ENCODE data around the gene SLTM. TPM values are rescaled to one million over a fixed set of nuclear protein-coding genes. Genes with fewer than 3 reads are reported as not detected.

Gene SLTM
- total RNA-seq, 2 experiments from 2014 or later: 183 to 189 TPM

GRCh38 chr15:58924327-58924726, 9.2 kb downstream of the SLTM start:
- TF ChIP-seq CTCF (IDR thresholded peaks at IDR 0.05): no peak
- H3K9me3 ChIP-seq (ENCODE audit: control insufficient read depth in 1 of 2, insufficient read depth in 1 of 2, low read length in 2 of 2): no peaks in the 10 kb centered on the region
- peaks cover 56% of the 10 kb centered on the region for H3K36me3 ChIP-seq (ENCODE audit: insufficient read depth, low read length)
- DNase-seq (no peak), ATAC-seq (ENCODE audit: poor library complexity) (no peak)
- Mint-ChIP-seq H3K27me3 (no peaks in the 10 kb centered on the region), H3K4me1 (ENCODE audit: low read depth) (peaks cover 41% of the 10 kb centered on the region), H3K36me3 (ENCODE audit: low read depth) (peaks cover 77% of the 10 kb centered on the region), H3K4me3 (no peak overlapping the region), H3K9me3 (no peaks in the 10 kb centered on the region), H3K27ac (no peak overlapping the region)
- peaks cover 14% of the 10 kb centered on the region for H3K4me1 ChIP-seq (ENCODE audit: insufficient read depth, low read length)
- intact Hi-C loops (cut with DNase I, micrococcal nuclease): no loop called here
- H3K27me3 ChIP-seq (ENCODE audit: control insufficient read depth in 1 of 2, insufficient read depth in 2 of 2, low read length in 2 of 2): no peaks in the 10 kb centered on the region
- POLR2A ChIA-PET: interaction anchor here (1.0 to 2.0 kb wide), 2 partner anchors 13 to 21 kb away, joined by 4 read pairs; no protein-coding TSS in a partner anchor
- H3K27ac ChIP-seq (ENCODE audit: low read depth in 1 of 2, low read length in 2 of 2): no peak overlapping the region
- no peak overlapping the region for H3K4me3 ChIP-seq (ENCODE audit: low read length)
- CTCF ChIA-PET: interaction anchor here (0.7 kb wide), 1 partner anchor 661 kb away, joined by 6 read pairs; no protein-coding TSS in a partner anchor

- no peak for TF ChIP-seq CTCF (IDR thresholded peaks at IDR 0.05)
- ATAC-seq (ENCODE audit: poor library complexity): no peak
- H3K9me3 Mint-ChIP-seq: no peaks in the 10 kb centered on the region
- no peaks in the 10 kb centered on the region for H3K27me3 ChIP-seq (ENCODE audit: control insufficient read depth in 1 of 2, insufficient read depth in 2 of 2, low read length in 2 of 2)
- no peak overlapping the region for H3K4me3 Mint-ChIP-seq
- intact Hi-C loops (cut with DNase I, micrococcal nuclease): no loop called here
- no peak overlapping the region for H3K27ac ChIP-seq (ENCODE audit: low read depth in 1 of 2, low read length in 2 of 2)
- peaks cover 74% of the 10 kb centered on the region for H3K36me3 Mint-ChIP-seq (ENCODE audit: low read depth)
- no peaks in the 10 kb centered on the region for H3K27me3 Mint-ChIP-seq
- ChIA-PET POLR2A (interaction anchor here (0.6 to 2.0 kb wide), 2 partner anchors 21 to 1025 kb away, joined by 4 read pairs; no protein-coding TSS in a partner anchor), CTCF (interaction anchor here (0.6 to 1.1 kb wide), 4 partner anchors 8 to 661 kb away, joined by 3 to 6 read pairs (median 4); no protein-coding TSS in a partner anchor)
- no peak overlapping the region for H3K4me3 ChIP-seq (ENCODE audit: low read length)
- peaks cover 41% of the 10 kb centered on the region for H3K4me1 Mint-ChIP-seq (ENCODE audit: low read depth)
- no peak overlapping the region for H3K27ac Mint-ChIP-seq
- no peak for DNase-seq
- peaks cover 56% of the 10 kb centered on the region for H3K36me3 ChIP-seq (ENCODE audit: insufficient read depth, low read length)
- no peaks in the 10 kb centered on the region for H3K9me3 ChIP-seq (ENCODE audit: control insufficient read depth in 1 of 2, insufficient read depth in 1 of 2, low read length in 2 of 2)
- H3K4me1 ChIP-seq (ENCODE audit: insufficient read depth, low read length): peaks cover 19% of the 10 kb centered on the region
Observed at GRCh38 chr15:58923696-58924300, 9.7 kb downstream of the SLTM start.

- DNase-seq: no peak
- Mint-ChIP-seq H3K9me3 (no peaks in the 10 kb centered on the region), H3K27me3 (no peaks in the 10 kb centered on the region), H3K4me1 (ENCODE audit: low read depth) (peaks cover 41% of the 10 kb centered on the region), H3K27ac (no peak overlapping the region), H3K4me3 (no peak overlapping the region), H3K36me3 (ENCODE audit: low read depth) (peaks cover 69% of the 10 kb centered on the region)
- intact Hi-C loops (cut with DNase I, micrococcal nuclease): no loop called here
- Histone ChIP-seq H3K9me3 (ENCODE audit: control insufficient read depth in 1 of 2, insufficient read depth in 1 of 2, low read length in 2 of 2) (no peaks in the 10 kb centered on the region), H3K36me3 (ENCODE audit: insufficient read depth, low read length) (peaks cover 52% of the 10 kb centered on the region), H3K27ac (ENCODE audit: low read depth in 1 of 2, low read length in 2 of 2) (no peak overlapping the region), H3K4me3 (ENCODE audit: low read length) (no peak overlapping the region), H3K27me3 (ENCODE audit: control insufficient read depth in 1 of 2, insufficient read depth in 2 of 2, low read length in 2 of 2) (no peaks in the 10 kb centered on the region), H3K4me1 (ENCODE audit: insufficient read depth, low read length) (peaks cover 19% of the 10 kb centered on the region)
- no peak for TF ChIP-seq CTCF (IDR thresholded peaks at IDR 0.05)
- ChIA-PET POLR2A (interaction anchor here (0.6 to 2.0 kb wide), 2 partner anchors 20 to 1025 kb away, joined by 4 read pairs; no protein-coding TSS in a partner anchor), CTCF (interaction anchor here (0.6 to 1.1 kb wide), 4 partner anchors 8 to 65 kb away, joined by 3 to 4 read pairs (median 3); no protein-coding TSS in a partner anchor)
- ATAC-seq (ENCODE audit: poor library complexity): no peak
Observed at GRCh38 chr15:58923284-58923683, 10.2 kb downstream of the SLTM start.

All from CD4-positive, alpha-beta T cell (primary cell).